GM12801 (cell line): ENCODE results near the gene ARHGAP24.

Experiments
- CTCF ChIP-seq: IDR thresholded peaks from one replicate; pipeline ENCODE4 v1.5.1; 2011; ENCODE audit warnings: control low read depth; ENCODE audit not compliant: insufficient read length; ENCODE audit errors: extremely low read depth

The ARHGAP24 gene

GRCh38 chr4:85676850-85677590 is 202.1 kb downstream of the ARHGAP24 start:
- TF ChIP-seq CTCF: no peak

DNA sequence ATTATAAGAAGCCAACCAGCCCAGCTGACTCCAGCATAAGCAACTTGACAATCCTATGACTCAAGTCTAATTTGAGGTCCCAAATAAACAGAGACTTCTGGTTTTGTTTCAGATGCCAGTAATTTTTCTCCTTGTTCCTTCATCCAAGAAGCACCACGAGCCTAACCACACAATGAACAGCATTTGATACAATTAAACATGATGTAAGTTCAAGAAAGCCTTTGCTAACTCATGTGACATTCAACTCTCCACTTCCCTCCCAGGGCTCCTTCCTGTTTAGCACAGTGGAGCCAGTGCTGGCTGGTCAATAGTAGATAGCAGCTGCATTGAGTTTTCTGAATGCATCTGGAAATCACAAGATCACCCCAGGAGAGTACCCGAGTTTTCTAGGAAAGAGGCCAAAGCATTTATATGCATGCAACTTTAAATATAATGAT is 206.3 kb downstream of the ARHGAP24 start:
- TF ChIP-seq CTCF: no peak

- TF ChIP-seq CTCF: no peak
Observed at GRCh38 chr4:85681921-85682320, 207.0 kb downstream of the ARHGAP24 start.

- TF ChIP-seq CTCF: no peak
Observed at GRCh38 chr4:85682391-85682790, 207.4 kb downstream of the ARHGAP24 start.

GRCh38 chr4:85684676-85685075 is 209.7 kb downstream of the ARHGAP24 start:
- no peak for TF ChIP-seq CTCF

- TF ChIP-seq CTCF: no peak
Observed at GRCh38 chr4:85686398-85686797, 211.4 kb downstream of the ARHGAP24 start.

- TF ChIP-seq CTCF: no peak
Observed at GRCh38 chr4:85688055-85688740, 213.2 kb downstream of the ARHGAP24 start.
